ENCODE data around the gene SLC4A4.

SLC4A4 gene

DNA sequence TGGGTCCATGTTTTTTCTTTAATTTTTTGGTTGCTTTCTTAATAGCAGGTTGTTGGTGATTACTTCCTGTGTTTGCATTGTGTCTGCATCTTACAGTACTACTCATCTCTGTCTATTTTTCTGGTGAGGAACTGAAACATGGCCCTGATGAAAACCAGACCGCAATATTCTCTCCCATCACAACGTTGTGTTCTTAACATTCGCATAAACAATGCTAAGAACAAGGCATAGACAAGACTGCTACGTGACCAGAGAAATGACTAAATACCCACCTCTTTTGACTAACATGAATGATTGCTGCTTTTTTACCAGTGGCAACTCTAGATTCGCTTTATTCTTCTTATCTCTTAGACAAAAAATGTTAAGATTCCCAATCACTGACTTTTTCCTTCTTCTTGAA, 266.0 kb downstream of the SLC4A4 start:
- no peak for DNase-seq (ENCODE audit: low read depth)

DNA sequence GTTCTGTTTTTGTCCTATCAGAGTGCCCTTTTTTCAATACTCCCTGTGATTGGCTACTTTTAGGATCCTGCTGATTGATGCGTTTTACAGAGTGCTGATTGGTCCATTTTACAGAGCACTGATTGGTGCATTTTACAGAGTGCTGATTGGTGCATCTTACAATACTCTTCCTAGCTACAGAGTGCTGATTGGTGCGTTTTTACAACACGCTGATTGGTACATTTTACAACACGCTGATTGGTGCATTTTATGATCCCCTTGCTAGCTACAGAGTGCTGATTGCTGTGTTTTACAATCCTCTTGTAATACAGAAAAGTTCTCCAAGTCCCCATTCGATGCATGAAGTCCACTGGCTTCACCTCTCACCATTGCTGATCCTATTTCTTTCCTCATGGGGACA, 268.3 kb downstream of the SLC4A4 start:
- DNase-seq (ENCODE audit: low read depth) = no peak

DNA sequence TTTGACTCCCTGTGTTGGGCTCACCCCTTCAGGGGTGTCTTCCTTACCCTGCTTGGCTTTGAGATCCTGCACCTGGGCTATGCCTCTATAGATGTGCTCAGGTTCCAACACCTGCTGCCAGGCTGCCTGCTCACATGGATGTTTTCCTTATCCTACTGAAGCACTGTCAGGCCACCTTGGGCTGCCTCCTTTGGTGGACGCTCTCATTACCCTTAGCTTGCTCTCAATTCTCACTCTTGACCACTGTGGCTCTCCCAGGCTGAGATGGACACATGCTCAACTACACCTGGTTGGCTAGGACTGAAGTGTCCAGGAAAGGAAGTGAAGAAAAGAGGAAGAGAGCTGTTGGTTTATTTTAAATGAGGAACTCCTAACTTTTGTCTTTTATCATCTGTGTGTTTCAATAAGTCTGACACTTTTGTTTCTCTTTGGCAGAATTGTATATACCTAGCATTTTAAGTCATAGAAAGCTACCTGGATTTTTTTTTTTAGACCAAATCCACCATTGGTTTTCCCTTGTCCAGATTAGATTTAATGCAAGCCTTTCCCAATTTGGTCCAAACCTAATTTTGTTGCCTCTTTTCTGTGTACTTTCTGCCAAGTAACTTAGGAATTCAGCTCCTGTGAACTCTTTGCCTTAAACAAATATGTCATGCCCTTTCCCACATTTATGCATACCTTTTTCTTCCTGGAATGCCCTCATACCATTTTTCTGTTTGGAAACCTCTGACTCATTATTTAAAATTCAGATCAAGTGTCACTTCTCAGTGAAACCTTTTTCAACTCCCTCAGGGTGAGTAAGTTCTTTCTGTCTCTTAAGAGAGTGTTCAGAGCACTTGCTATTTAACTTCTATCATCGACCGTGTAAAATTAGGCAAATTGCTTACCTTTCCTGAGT, 269.2 kb downstream of the SLC4A4 start:
- no peak for DNase-seq (ENCODE audit: low read depth)

DNA sequence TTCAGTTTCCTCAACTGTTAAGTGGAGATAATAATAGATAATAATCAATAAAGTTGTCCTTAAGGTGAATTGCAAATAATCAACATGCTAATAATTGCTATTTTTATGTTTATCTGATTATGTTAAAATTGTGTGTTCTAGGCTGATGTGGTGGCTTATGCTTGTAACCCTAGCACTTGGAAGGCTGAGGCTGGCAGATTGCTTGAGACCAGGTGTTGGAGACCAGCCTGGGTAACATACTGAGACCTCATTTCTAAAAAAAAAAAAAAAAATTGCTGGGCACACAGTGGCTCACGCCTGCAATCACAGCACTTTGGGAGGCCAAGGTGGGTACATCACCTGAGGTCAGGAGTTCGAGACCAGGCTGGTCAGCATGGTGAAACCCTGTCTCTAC, 269.9 kb downstream of the SLC4A4 start:
- DNase-seq (ENCODE audit: low read depth) = no peak

DNA sequence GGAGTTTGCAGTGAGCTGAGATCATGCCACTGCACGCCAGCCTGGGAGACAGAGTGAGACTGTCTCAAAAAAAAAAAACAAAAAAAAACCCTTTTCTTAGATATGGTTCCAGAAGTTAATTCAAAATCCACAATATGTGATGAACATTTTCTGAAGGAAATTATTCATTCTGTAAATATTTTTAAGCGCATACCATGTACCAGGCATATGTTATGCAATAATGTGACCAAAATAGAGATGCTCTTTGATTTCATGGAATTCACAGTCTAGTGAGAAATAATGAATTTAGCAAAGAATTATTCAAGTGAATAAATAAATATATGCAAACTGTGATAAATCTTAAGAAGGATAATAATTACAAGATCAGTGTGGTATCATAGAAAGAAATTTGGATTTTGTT, 270.3 kb downstream of the SLC4A4 start:
- no peak for DNase-seq (ENCODE audit: low read depth)

DNA sequence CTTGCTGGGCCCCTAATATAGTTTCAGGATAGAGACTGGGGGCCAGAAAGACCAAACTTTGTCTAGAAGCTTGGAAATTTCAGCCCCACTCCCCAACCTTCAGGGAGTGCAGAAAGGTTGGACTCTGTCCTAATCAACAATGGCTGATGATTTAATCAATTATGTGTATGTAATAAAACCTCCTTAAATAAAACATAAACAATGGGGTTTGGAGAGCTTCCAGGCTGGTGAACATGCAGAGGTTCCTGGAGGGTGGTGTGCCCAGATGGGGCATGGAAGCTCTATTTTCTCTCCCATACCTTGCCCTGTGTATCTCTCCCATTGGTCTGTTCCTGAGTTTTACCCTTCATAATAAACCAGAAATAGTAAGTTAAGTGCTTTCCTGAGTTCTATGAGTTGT, 270.8 kb downstream of the SLC4A4 start:
- no peak for DNase-seq (ENCODE audit: low read depth)

DNA sequence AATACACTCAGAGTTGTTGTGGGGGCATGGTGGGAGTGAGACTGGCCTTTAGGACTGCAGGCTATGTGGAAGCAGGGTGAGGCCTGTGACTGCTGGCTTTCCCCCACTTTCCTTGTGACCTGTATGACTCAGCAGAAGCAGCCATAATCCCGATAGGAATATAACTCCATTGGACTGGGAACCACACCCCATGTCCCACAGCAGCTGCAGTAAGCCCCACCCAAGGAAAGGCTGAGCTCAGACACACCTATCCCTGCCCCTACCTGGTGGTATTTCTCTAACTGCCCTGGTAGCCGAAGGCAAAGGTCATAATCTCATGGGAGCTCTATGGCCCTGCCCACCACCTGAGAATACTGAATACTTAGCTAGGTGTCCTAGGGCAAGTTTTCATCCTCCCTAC, 275.8 kb downstream of the SLC4A4 start:
- DNase-seq (ENCODE audit: low read depth) = no peak

DNA sequence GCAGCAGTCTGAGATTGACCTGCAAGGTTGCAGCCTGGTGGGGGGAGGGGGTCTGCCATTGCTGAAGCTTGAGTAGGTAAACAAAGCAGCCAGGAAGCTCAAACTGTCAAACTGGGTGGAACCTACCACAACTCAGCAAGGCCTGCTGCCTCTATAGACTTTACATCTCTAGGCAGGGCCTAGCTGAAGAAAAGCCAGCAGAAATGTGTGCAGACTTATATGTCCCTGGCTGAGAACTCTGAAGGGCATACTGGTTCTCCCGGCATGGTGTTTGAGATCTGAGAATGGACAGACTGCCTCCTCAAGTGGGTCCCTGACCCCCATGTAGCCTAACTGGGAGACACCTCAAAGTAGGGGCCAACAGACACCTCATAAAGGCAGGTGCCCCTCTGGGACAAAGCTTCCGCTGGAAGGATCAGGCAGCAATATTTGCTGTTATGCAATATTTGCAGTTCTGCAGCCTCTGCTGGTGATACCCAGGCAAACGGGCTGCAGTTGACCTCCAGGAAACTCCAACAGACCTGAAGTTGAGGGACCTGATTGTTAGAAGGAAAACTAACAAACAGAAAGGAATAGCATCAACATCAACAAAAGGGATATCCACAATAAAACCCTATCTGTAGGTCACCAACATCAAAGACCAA, 277.5 kb downstream of the SLC4A4 start:
- no peak for DNase-seq (ENCODE audit: low read depth)

Measured in activated T-cell treated with anti-CD3 and anti-CD28 coated beads for 1 hour (primary cell).